IPS DF 6.9 (cell line): ENCODE measurements around the gene ATP8A2.

Experiments
- DNase-seq: peaks from one replicate; pipeline ENCODE4 v3.0.0-alpha.2; 2013; ENCODE audit warnings: low read depth, low spot score
- H3K27ac ChIP-seq: one replicate; pipeline ENCODE4 v1.5.1; 2013; ENCODE audit warnings: low read length, control low read depth
- H3K27me3 ChIP-seq: 2 replicates; pipeline ENCODE4 v1.6.1; 2013; ENCODE audit warnings: mild to moderate bottlenecking, low read length; ENCODE audit not compliant: control insufficient read depth, insufficient read depth
- H3K36me3 ChIP-seq: 2 replicates; pipeline ENCODE4 v1.6.1; 2013; ENCODE audit warnings: low read length; ENCODE audit not compliant: control insufficient read depth, insufficient read depth
- H3K4me1 ChIP-seq: 2 replicates; pipeline ENCODE4 v1.6.1; 2013; ENCODE audit warnings: low read length; ENCODE audit not compliant: control insufficient read depth, insufficient read depth
- H3K4me3 ChIP-seq: 2 replicates; pipeline ENCODE4 v1.5.1; 2013; ENCODE audit warnings: mild to moderate bottlenecking, low read length
- H3K9me3 ChIP-seq: 2 replicates; pipeline ENCODE4 v1.6.1; 2013; ENCODE audit warnings: low read length, inconsistent platforms; ENCODE audit not compliant: control insufficient read depth, insufficient read depth
- WGBS: extraction: QIAGEN DNeasy Blood & Tissue Kit; methylation state at CpG from one replicate; pipeline ENCODE4 v1.1.7; 2013; ENCODE audit warnings: mixed read lengths, missing lambda C conversion rate; ENCODE audit not compliant: insufficient read length, insufficient coverage; 5-methylcytosine and 5-hydroxymethylcytosine counted together

The ATP8A2 gene

GRCh38 chr13:25652764-25653163 is 281.0 kb downstream of the ATP8A2 start:
- Histone ChIP-seq H3K4me1 (no peaks in the 10 kb centered on the region), H3K4me3 (no peak overlapping the region), H3K9me3 (no peaks in the 10 kb centered on the region), H3K27me3 (no peaks in the 10 kb centered on the region), H3K27ac (no peak overlapping the region), H3K36me3 (no peaks in the 10 kb centered on the region)
- WGBS = no CpG with 5 or more reads among the region's 2 CpGs
- peak; percentile 45 for DNase-seq

- DNase-seq = no peak
- no CpG with 5 or more reads among the region's 4 CpGs for WGBS
- no peaks in the 10 kb centered on the region for H3K4me1 ChIP-seq
- no peaks in the 10 kb centered on the region for H3K27me3 ChIP-seq
- no peak overlapping the region for H3K27ac ChIP-seq
- H3K9me3 ChIP-seq = no peaks in the 10 kb centered on the region
- no peak overlapping the region for H3K4me3 ChIP-seq
- no peaks in the 10 kb centered on the region for H3K36me3 ChIP-seq
Measured at GRCh38 chr13:25654322-25654721, 282.5 kb downstream of the ATP8A2 start.

GRCh38 chr13:25657157-25657556 is 285.4 kb downstream of the ATP8A2 start:
- H3K4me1 ChIP-seq = no peaks in the 10 kb centered on the region
- H3K36me3 ChIP-seq = no peaks in the 10 kb centered on the region
- H3K9me3 ChIP-seq = no peaks in the 10 kb centered on the region
- no peaks in the 10 kb centered on the region for H3K27me3 ChIP-seq
- H3K27ac ChIP-seq = no peak overlapping the region
- WGBS = no CpG with 5 or more reads among the region's 3 CpGs
- no peak for DNase-seq
- no peak overlapping the region for H3K4me3 ChIP-seq

- Histone ChIP-seq H3K4me1 (no peaks in the 10 kb centered on the region), H3K27ac (no peak overlapping the region), H3K4me3 (no peak overlapping the region), H3K36me3 (no peaks in the 10 kb centered on the region), H3K9me3 (no peaks in the 10 kb centered on the region), H3K27me3 (no peaks in the 10 kb centered on the region)
- no peak for DNase-seq
- WGBS = no CpG with 5 or more reads among the region's 14 CpGs
Measured at GRCh38 chr13:25659091-25659795, 287.5 kb downstream of the ATP8A2 start.

- DNase-seq = no peak
- no CpG with 5 or more reads among the region's 5 CpGs for WGBS
- no peaks in the 10 kb centered on the region for H3K4me1 ChIP-seq
- no peaks in the 10 kb centered on the region for H3K9me3 ChIP-seq
- no peaks in the 10 kb centered on the region for H3K36me3 ChIP-seq
- no peak overlapping the region for H3K27ac ChIP-seq
- no peak overlapping the region for H3K4me3 ChIP-seq
- no peaks in the 10 kb centered on the region for H3K27me3 ChIP-seq
Measured at GRCh38 chr13:25660996-25661395, 289.2 kb downstream of the ATP8A2 start.

GRCh38 chr13:25662516-25662915 is 290.7 kb downstream of the ATP8A2 start:
- H3K27ac ChIP-seq = no peak overlapping the region
- no peaks in the 10 kb centered on the region for H3K4me1 ChIP-seq
- H3K4me3 ChIP-seq = no peak overlapping the region
- no peaks in the 10 kb centered on the region for H3K36me3 ChIP-seq
- H3K27me3 ChIP-seq = no peaks in the 10 kb centered on the region
- no peak for DNase-seq
- no CpG with 5 or more reads among the region's 1 CpG for WGBS
- H3K9me3 ChIP-seq = no peaks in the 10 kb centered on the region

GRCh38 chr13:25668345-25668744 is 296.6 kb downstream of the ATP8A2 start:
- Histone ChIP-seq H3K4me3 (no peak overlapping the region), H3K9me3 (no peaks in the 10 kb centered on the region), H3K27me3 (no peaks in the 10 kb centered on the region), H3K36me3 (no peaks in the 10 kb centered on the region), H3K4me1 (no peaks in the 10 kb centered on the region), H3K27ac (no peak overlapping the region)
- no peak for DNase-seq

GRCh38 chr13:25673711-25674110 is 301.9 kb downstream of the ATP8A2 start:
- peaks cover 1% of the 10 kb centered on the region; the same call in 1 of the 2 replicates for H3K4me1 ChIP-seq
- no peak overlapping the region for H3K27ac ChIP-seq
- no peaks in the 10 kb centered on the region for H3K9me3 ChIP-seq
- no CpG with 5 or more reads among the region's 5 CpGs for WGBS
- H3K27me3 ChIP-seq = no peaks in the 10 kb centered on the region
- H3K36me3 ChIP-seq = no peaks in the 10 kb centered on the region
- H3K4me3 ChIP-seq = no peak overlapping the region
- no peak for DNase-seq

- Histone ChIP-seq H3K9me3 (no peaks in the 10 kb centered on the region), H3K4me3 (no peak overlapping the region), H3K27ac (no peak overlapping the region), H3K36me3 (no peaks in the 10 kb centered on the region), H3K4me1 (peaks cover 1% of the 10 kb centered on the region; the same call in 1 of the 2 replicates), H3K27me3 (no peaks in the 10 kb centered on the region)
- WGBS = no CpG with 5 or more reads among the region's 4 CpGs
- DNase-seq = no peak
Measured at GRCh38 chr13:25674371-25674770, 302.6 kb downstream of the ATP8A2 start.

- Histone ChIP-seq H3K4me3 (no peak overlapping the region), H3K27me3 (no peaks in the 10 kb centered on the region), H3K9me3 (no peaks in the 10 kb centered on the region), H3K4me1 (peaks cover 1% of the 10 kb centered on the region; the same call in 1 of the 2 replicates), H3K27ac (no peak overlapping the region), H3K36me3 (no peaks in the 10 kb centered on the region)
- WGBS = no CpG with 5 or more reads among the region's 3 CpGs
- DNase-seq = no peak
Measured at GRCh38 chr13:25675060-25675459, 303.3 kb downstream of the ATP8A2 start.

- DNase-seq = no peak
- Histone ChIP-seq H3K27ac (no peak overlapping the region), H3K9me3 (no peaks in the 10 kb centered on the region), H3K4me3 (no peak overlapping the region), H3K27me3 (no peaks in the 10 kb centered on the region), H3K36me3 (no peaks in the 10 kb centered on the region), H3K4me1 (peaks cover 1% of the 10 kb centered on the region; the same call in 1 of the 2 replicates)
- WGBS = no CpG with 5 or more reads among the region's 2 CpGs
Measured at GRCh38 chr13:25677956-25678355, 306.2 kb downstream of the ATP8A2 start.
